Adipocyte (in vitro differentiated cells): Measurements from ENCODE around the gene DGCR8.

Experiments
- DNase-seq: peaks from one replicate; pipeline ENCODE4 v3.0.0-alpha.2; 2015; ENCODE audit warnings: low read depth
- H3K27me3 ChIP-seq: replicated peaks from 2 replicates; pipeline ENCODE4 v1.7.0; 2013; ENCODE audit warnings: mild to moderate bottlenecking, low read length, moderate library complexity; ENCODE audit not compliant: control insufficient read depth, insufficient read depth
- H3K36me3 ChIP-seq: 2 replicates; pipeline ENCODE4 v1.7.0; 2013; ENCODE audit warnings: low read length, mild to moderate bottlenecking, moderate library complexity; ENCODE audit not compliant: control insufficient read depth, insufficient read depth, severe bottlenecking
- H3K4me1 ChIP-seq: 2 replicates; pipeline ENCODE4 v1.7.0; 2013; ENCODE audit warnings: mild to moderate bottlenecking, low read length, moderate library complexity; ENCODE audit not compliant: control insufficient read depth, insufficient read depth
- H3K4me3 ChIP-seq: 2 replicates; pipeline ENCODE4 v1.7.0; 2013; ENCODE audit warnings: mild to moderate bottlenecking, low read length, moderate library complexity
- H3K9ac ChIP-seq: 2 replicates; pipeline ENCODE4 v1.7.0; 2013; ENCODE audit warnings: mild to moderate bottlenecking, low read length, moderate library complexity
- H3K9me3 ChIP-seq: 2 replicates; pipeline ENCODE4 v1.7.0; 2013; ENCODE audit warnings: mild to moderate bottlenecking, low read length, moderate library complexity; ENCODE audit not compliant: control insufficient read depth

Gene DGCR8

GRCh38 chr22:20110359-20110985 is 30.4 kb downstream of the DGCR8 start:
- no peak for DNase-seq
- Histone ChIP-seq H3K27me3 (no peaks in the 10 kb centered on the region), H3K9me3 (no peaks in the 10 kb centered on the region), H3K9ac (no peak overlapping the region), H3K36me3 (peaks cover 92% of the 10 kb centered on the region), H3K4me1 (peaks cover 14% of the 10 kb centered on the region), H3K4me3 (no peak overlapping the region)

- Histone ChIP-seq H3K4me1 (peaks cover 21% of the 10 kb centered on the region), H3K36me3 (peaks cover 85% of the 10 kb centered on the region), H3K9me3 (no peaks in the 10 kb centered on the region), H3K27me3 (no peaks in the 10 kb centered on the region), H3K9ac (no peak overlapping the region), H3K4me3 (no peak overlapping the region)
- peak; percentile 17 for DNase-seq
Observed at GRCh38 chr22:20111045-20111688, 31.1 kb downstream of the DGCR8 start.

GRCh38 chr22:20111689-20112622 is 31.9 kb downstream of the DGCR8 start:
- H3K4me1 ChIP-seq = peaks cover 22% of the 10 kb centered on the region
- no peaks in the 10 kb centered on the region for H3K9me3 ChIP-seq
- no peak overlapping the region for H3K4me3 ChIP-seq
- DNase-seq = no peak
- peaks cover 77% of the 10 kb centered on the region for H3K36me3 ChIP-seq
- H3K27me3 ChIP-seq = no peaks in the 10 kb centered on the region
- peak overlapping the region; percentile 41 for H3K9ac ChIP-seq

GRCh38 chr22:20112623-20113511 is 32.8 kb downstream of the DGCR8 start:
- Histone ChIP-seq H3K27me3 (no peaks in the 10 kb centered on the region), H3K9ac (peak overlapping the region; percentile 41), H3K36me3 (peaks cover 68% of the 10 kb centered on the region), H3K4me3 (no peak overlapping the region), H3K9me3 (no peaks in the 10 kb centered on the region), H3K4me1 (peaks cover 22% of the 10 kb centered on the region)
- no peak for DNase-seq

- no peaks in the 10 kb centered on the region for H3K9me3 ChIP-seq
- peaks cover 30% of the 10 kb centered on the region for H3K4me1 ChIP-seq
- no peaks in the 10 kb centered on the region for H3K27me3 ChIP-seq
- DNase-seq = no peak
- H3K36me3 ChIP-seq = peaks cover 59% of the 10 kb centered on the region
- H3K9ac ChIP-seq = peak overlapping the region; percentile 18
- no peak overlapping the region for H3K4me3 ChIP-seq
Observed at GRCh38 chr22:20113551-20114310, 33.7 kb downstream of the DGCR8 start.

- Histone ChIP-seq H3K4me3 (peak overlapping the region; percentile 97), H3K27me3 (no peaks in the 10 kb centered on the region), H3K9me3 (no peaks in the 10 kb centered on the region), H3K9ac (peak overlapping the region; percentile 98), H3K4me1 (peaks cover 36% of the 10 kb centered on the region), H3K36me3 (peaks cover 51% of the 10 kb centered on the region)
- DNase-seq = no peak
Observed at GRCh38 chr22:20114506-20115475, 34.8 kb downstream of the DGCR8 start.

GRCh38 chr22:20115691-20116375 is 35.8 kb downstream of the DGCR8 start, which contains the start of gene RANBP1:
TSS of gene RANBP1 (plus strand) at chr22:20116104. CDS start at chr22:20116185, 81 bp downstream.
- Histone ChIP-seq H3K4me3 (peak within 1 kb of the TSS; percentile 97), H3K9ac (peak within 1 kb of the TSS; percentile 98), H3K9me3 (no peaks in the 10 kb centered on the region), H3K36me3 (peaks cover 51% of the 10 kb centered on the region), H3K4me1 (peaks cover 36% of the 10 kb centered on the region), H3K27me3 (no peaks in the 10 kb centered on the region)
- no peak for DNase-seq

GRCh38 chr22:20116376-20116950 is 36.4 kb downstream of the DGCR8 start:
- H3K4me3 ChIP-seq = peak overlapping the region; percentile 97
- DNase-seq = no peak
- peaks cover 47% of the 10 kb centered on the region for H3K36me3 ChIP-seq

More at GRCh38 chr22:20116376-20116950, 36.4 kb downstream of the DGCR8 start:
- peaks cover 36% of the 10 kb centered on the region for H3K4me1 ChIP-seq
- no peaks in the 10 kb centered on the region for H3K27me3 ChIP-seq
- no peaks in the 10 kb centered on the region for H3K9me3 ChIP-seq
- H3K9ac ChIP-seq = peak overlapping the region; percentile 98
